H1 (cell line): ENCODE measurements around the gene CAPZA2. TPM values are rescaled to one million over a fixed set of nuclear protein-coding genes. Genes with fewer than 3 reads are reported as not detected.

Experiments used
- CTCF ChIA-PET: fragments of 300-600 bp; sonication (Branson Sonifier 250); formaldehyde crosslinking; loops from one replicate; lab custom pipeline; 2021; ENCODE audit not compliant: partially characterized antibody; lab: Charles Lee
- POLR2A ChIA-PET: fragments of 300-600 bp; sonication (Branson Sonifier 250); formaldehyde crosslinking; loops from one replicate; lab custom pipeline; 2021; ENCODE audit warnings: inconsistent platforms; ENCODE audit not compliant: partially characterized antibody; lab: Charles Lee
- DNase-seq, 2 experiments: peaks; one replicate each; pipeline versions ENCODE4 v3.0.0 to v3.0.0-alpha.2; 2010 to 2022; ENCODE audit warnings: low spot score in 2 of 2, low read depth in 1 of 2, mixed read lengths in 1 of 2
- FAIRE-seq: peaks from 2 replicates; lab custom pipeline; 2011; peaks lifted over from hg19 to GRCh38; lab: Jason Lieb, UNC
- H2AFZ ChIP-seq: 2 replicates; pipeline ENCODE4 v1.8.1; 2012; ENCODE audit warnings: low read length, inconsistent platforms
- H2AK5ac ChIP-seq: 2 replicates; pipeline ENCODE4 v1.6.1; 2013; ENCODE audit warnings: low read depth, low read length
- H2BK120ac ChIP-seq: replicated peaks from 2 replicates; pipeline ENCODE3; 2013; ENCODE audit warnings: low read depth, low read length, inconsistent platforms
- H2BK12ac ChIP-seq: 2 replicates; pipeline ENCODE4 v1.6.1; 2013; ENCODE audit warnings: low read depth, low read length
- H2BK15ac ChIP-seq: 2 replicates; pipeline ENCODE4 v1.6.1; 2013; ENCODE audit warnings: low read length
- H2BK20ac ChIP-seq: 2 replicates; pipeline ENCODE4 v1.6.1; 2013; ENCODE audit warnings: low read length
- H2BK5ac ChIP-seq: 2 replicates; pipeline ENCODE4 v1.6.1; 2013; ENCODE audit warnings: low read depth, low read length
- H3K14ac ChIP-seq: 2 replicates; pipeline ENCODE4 v1.6.1; 2013; ENCODE audit warnings: inconsistent platforms; ENCODE audit not compliant: insufficient read length
- H3K18ac ChIP-seq: 2 replicates; pipeline ENCODE4 v1.6.1; 2013; ENCODE audit warnings: low read length; ENCODE audit errors: extremely low read depth
- H3K23ac ChIP-seq: 2 replicates; pipeline ENCODE4 v1.6.1; 2013; ENCODE audit warnings: inconsistent platforms; ENCODE audit not compliant: insufficient read length
- H3K23me2 ChIP-seq: 2 replicates; pipeline ENCODE4 v1.6.1; 2013; ENCODE audit warnings: low read depth, low read length
- H3K27ac ChIP-seq: 2 replicates; pipeline ENCODE4 v1.6.1; 2011; ENCODE audit warnings: low read depth, low read length, inconsistent platforms
- H3K27me3 ChIP-seq, 4 experiments: replicated peaks in 1 of 4; 1 replicate in 1 of 4; 2 replicates in 3 of 4; pipeline versions ENCODE4 v1.6.1 to v1.8.1; 2011 to 2013; ENCODE audit warnings: low read length in 3 of 4, mild to moderate bottlenecking in 3 of 4, inconsistent platforms in 2 of 4, mixed read lengths in 2 of 4, moderate library complexity in 1 of 4; ENCODE audit not compliant: control insufficient read depth in 3 of 4, insufficient read depth in 3 of 4; ENCODE audit errors: extremely low read depth in 1 of 4
- H3K36me3 ChIP-seq, 4 experiments: 2 replicates each; pipeline versions ENCODE4 v1.6.1 to v1.8.1; 2011 to 2013; ENCODE audit warnings: mild to moderate bottlenecking in 4 of 4, low read length in 3 of 4, moderate library complexity in 2 of 4, control low read depth in 1 of 4, inconsistent platforms in 1 of 4; ENCODE audit not compliant: insufficient read depth in 4 of 4, control insufficient read depth in 2 of 4
- H3K4ac ChIP-seq: replicated peaks from 2 replicates; pipeline ENCODE3; 2013; ENCODE audit warnings: low read length, low read depth, mixed read lengths, inconsistent platforms; ENCODE audit not compliant: insufficient read length
- H3K4me1 ChIP-seq, 4 experiments: replicated peaks in 1 of 4; 1 replicate in 1 of 4; 2 replicates in 3 of 4; pipeline versions ENCODE4 v1.6.1 to v1.8.1; 2011 to 2013; ENCODE audit warnings: low read length in 3 of 4, inconsistent platforms in 2 of 4, mixed read lengths in 1 of 4; ENCODE audit not compliant: insufficient read depth in 4 of 4, control insufficient read depth in 3 of 4
- H3K4me2 ChIP-seq, 2 experiments: 2 replicates each; pipeline versions ENCODE4 v1.6.1 to v1.8.1; 2011 to 2013; ENCODE audit warnings: low read depth in 2 of 2, low read length in 2 of 2, control low read depth in 1 of 2, inconsistent platforms in 1 of 2, mild to moderate bottlenecking in 1 of 2; ENCODE audit not compliant: insufficient read depth in 1 of 2
- H3K4me3 ChIP-seq, 4 experiments: fragments of 200-600, 300-600 bp in 1 of 4; sonication (generic), shearing (Covaris generic), sonication (Bioruptor Twin) in 1 of 4; 2 replicates each; pipeline versions ENCODE4 v1.5.1 to v1.8.1; 2011 to 2016; ENCODE audit warnings: low read length in 4 of 4, low read depth in 3 of 4, control low read depth in 2 of 4, inconsistent platforms in 2 of 4, mild to moderate bottlenecking in 2 of 4, mixed read lengths in 1 of 4, moderate library complexity in 1 of 4; ENCODE audit not compliant: insufficient read depth in 2 of 4; ENCODE audit errors: extremely low read depth in 1 of 4
- H3K56ac ChIP-seq: replicated peaks from 2 replicates; pipeline ENCODE3; 2013; ENCODE audit warnings: low read depth, mild to moderate bottlenecking, mixed read lengths, low read length, inconsistent platforms; ENCODE audit not compliant: insufficient read length
- H3K79me1 ChIP-seq: 2 replicates; pipeline ENCODE4 v1.6.1; 2013; ENCODE audit warnings: low read depth, low read length, control low read depth
- H3K79me2 ChIP-seq, 2 experiments: 2 replicates each; pipeline versions ENCODE4 v1.6.1 to v1.8.1; 2012 to 2013; ENCODE audit warnings: low read length in 2 of 2, mild to moderate bottlenecking in 2 of 2, inconsistent platforms in 1 of 2; ENCODE audit not compliant: insufficient read depth in 2 of 2, control insufficient read depth in 1 of 2
- H3K9ac ChIP-seq, 4 experiments: replicated peaks in 1 of 4; 1 replicate in 1 of 4; 2 replicates in 3 of 4; pipeline versions ENCODE4 v1.6.1 to v1.8.1; 2011 to 2013; ENCODE audit warnings: low read depth in 3 of 4, low read length in 3 of 4, control low read depth in 2 of 4, mild to moderate bottlenecking in 2 of 4, moderate library complexity in 2 of 4, inconsistent platforms in 1 of 4; ENCODE audit errors: extremely low read depth in 1 of 4
- H3K9me3 ChIP-seq, 2 experiments: 2 replicates each; pipeline versions ENCODE4 v1.6.1 to v1.8.1; 2012 to 2013; ENCODE audit warnings: mild to moderate bottlenecking in 2 of 2, moderate library complexity in 2 of 2, control low read depth in 1 of 2, inconsistent platforms in 1 of 2, low read depth in 1 of 2, low read length in 1 of 2, mixed read lengths in 1 of 2; ENCODE audit not compliant: insufficient read depth in 2 of 2
- H4K20me1 ChIP-seq, 2 experiments: replicated peaks in 1 of 2; 2 replicates each; pipeline versions ENCODE3 to v1.8.1; 2011 to 2013; ENCODE audit warnings: inconsistent platforms in 2 of 2, low read length in 2 of 2, mild to moderate bottlenecking in 1 of 2; ENCODE audit not compliant: insufficient read depth in 2 of 2, control insufficient read depth in 1 of 2
- H4K5ac ChIP-seq: 2 replicates; pipeline ENCODE4 v1.6.1; 2013; ENCODE audit warnings: low read length, low read depth, mixed read lengths, inconsistent platforms; ENCODE audit not compliant: insufficient read length
- H4K8ac ChIP-seq: 2 replicates; pipeline ENCODE4 v1.8.0; 2013; ENCODE audit warnings: mild to moderate bottlenecking, moderate library complexity, low read length, inconsistent platforms; ENCODE audit not compliant: insufficient read depth; ENCODE audit errors: extremely low read depth
- H4K91ac ChIP-seq: replicated peaks from 2 replicates; pipeline ENCODE3; 2013; ENCODE audit warnings: low read length, mixed read lengths, inconsistent platforms; ENCODE audit not compliant: insufficient read length
- CBX5 ChIP-seq: fragments of 300-800, 300-1000 bp; sonication (generic); IDR thresholded peaks from 2 replicates; pipeline ENCODE4 v1.7.1; 2016; ENCODE audit warnings: antibody characterized with exemption, low read length, low read depth
- WGBS, 2 experiments: shearing (Covaris generic) in 1 of 2; methylation state at CpG; one replicate each; pipeline versions ENCODE4 v1.1.6 to v1.1.7; 2013 to 2015; ENCODE audit warnings: low lambda C conversion rate in 2 of 2, mixed read lengths in 2 of 2, inconsistent platforms in 1 of 2, low coverage in 1 of 2, missing lambda C conversion rate in 1 of 2; ENCODE audit not compliant: insufficient replicate concordance in 2 of 2, insufficient coverage in 1 of 2, insufficient read length in 1 of 2; ENCODE audit errors: extremely low coverage in 1 of 2, missing lambda C conversion rate in 1 of 2; 5-methylcytosine and 5-hydroxymethylcytosine counted together
- polyA plus RNA-seq, 7 experiments: library from polyadenylated mRNA; depleted of rRNA in 3 of 7; stranded (reverse) in 5 of 7; unstranded in 2 of 7; fragments of >200 nt in 5 of 7; fragments of 200-250 nt in 2 of 7; gene quantifications; 1 replicate in 5 of 7; 2 replicates in 1 of 7; 4 replicates in 1 of 7; pipeline versions ENCODE4 v1.2.1 to v1.2.3, GENCODE V29; 2011 to 2013; ENCODE audit warnings: missing spikeins in 2 of 7, mixed read lengths in 2 of 7
- total RNA-seq: library from RNA; stranded (reverse); fragmentation: NEBNext Ultra II Directional; extraction: Animal tissue kit (Norgen Biotek cat#: 25700); gene quantifications from 2 replicates; pipeline ENCODE4 v1.2.1, GENCODE V29; 2021
- TF ChIP-seq, protein P1 (sequence below): IDR thresholded peaks from 2 replicates; pipeline ENCODE4 v1.6.1; 2012; ENCODE audit warnings: inconsistent platforms

CAPZA2 gene
- total and polyA plus RNA-seq, 2 of the 8 experiments (the other 6 are each of a cell fraction or from before 2014, with no cell fraction given), result 33.2 to 145 TPM

DNA sequence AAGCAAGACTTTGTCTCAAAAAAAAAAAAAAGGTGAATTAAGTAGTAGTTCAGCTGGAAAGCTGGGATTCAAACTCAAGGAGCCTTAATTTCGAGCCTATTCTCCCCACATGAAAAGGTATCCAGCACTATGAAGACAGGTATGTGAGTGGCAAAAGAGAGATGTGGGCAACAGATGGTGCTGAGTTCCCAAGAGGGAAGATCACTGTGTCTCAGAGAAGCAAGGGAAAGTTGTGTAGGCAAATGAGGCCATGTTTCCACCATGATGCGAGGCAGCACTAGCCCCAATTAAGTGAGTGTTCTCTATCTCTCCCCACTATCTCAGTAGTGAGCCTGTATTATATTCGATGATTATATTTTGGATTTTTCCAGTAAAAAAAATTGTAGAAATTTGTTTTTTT is 71.1 kb downstream of the CAPZA2 start:
- Histone ChIP-seq H2BK12ac (no peak overlapping the region), H2AFZ (no peak overlapping the region), H3K79me1 (no peaks in the 10 kb centered on the region), H3K79me2 (no peaks in the 10 kb centered on the region), H2BK15ac (no peak overlapping the region), H2AK5ac (no peak overlapping the region), H3K56ac (no peak overlapping the region), H4K5ac (no peak overlapping the region), H4K8ac (no peak overlapping the region), H3K9ac (no peak overlapping the region), H3K9me3 (no peaks in the 10 kb centered on the region), H3K4ac (no peak overlapping the region), H3K23me2 (no peaks in the 10 kb centered on the region), H3K23ac (no peak overlapping the region), H4K91ac (no peak overlapping the region), H3K4me3 (no peak overlapping the region), H2BK20ac (no peak overlapping the region), H3K27ac (no peak overlapping the region), H3K4me1 (no peaks in the 10 kb centered on the region), H3K27me3 (no peaks in the 10 kb centered on the region), H2BK5ac (no peak overlapping the region), H4K20me1 (no peaks in the 10 kb centered on the region), H3K18ac (no peak overlapping the region), H3K14ac (no peak overlapping the region), H3K36me3 (no peaks in the 10 kb centered on the region), H2BK120ac (no peak overlapping the region), H3K4me2 (no peak overlapping the region)
- WGBS, 2 experiments, result 75% methylated on average over 3 of the region's 3 CpGs; no CpG with 5 or more reads in 1 of the 2 experiments
- CTCF ChIA-PET, result interaction anchor here (0.9 to 10.6 kb wide), 10 partner anchors 9 to 206 kb away, joined by 3 to 168 read pairs (median 4); partner anchors contain the start of gene ST7
- FAIRE-seq (no peak), DNase-seq (no peak)
- POLR2A ChIA-PET, result interaction anchor here (1.3 kb wide), 1 partner anchor 10 kb away, joined by 4 read pairs; no protein-coding TSS in a partner anchor
- TF ChIP-seq CBX5, result no peak
- TF ChIP-seq, protein P1, sequence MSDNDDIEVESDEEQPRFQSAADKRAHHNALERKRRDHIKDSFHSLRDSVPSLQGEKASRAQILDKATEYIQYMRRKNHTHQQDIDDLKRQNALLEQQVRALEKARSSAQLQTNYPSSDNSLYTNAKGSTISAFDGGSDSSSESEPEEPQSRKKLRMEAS, result no peak
